Measurements from ENCODE around the gene DGKG.

DGKG gene

GRCh38 chr3:186361762-186362536, at the start of gene DGKG:
DGKG (minus strand) TSS chr3:186362234; CDS start chr3:186320459, 41,775 bp downstream.
- DNase-seq (ENCODE audit: low read depth in 2 of 2): peak in 1 of 2 donors; percentile 27

GRCh38 chr3:186411089-186411488, 49.1 kb upstream of the DGKG start:
- no peak for DNase-seq (ENCODE audit: low read depth in 2 of 2)

- DNase-seq (ENCODE audit: low read depth in 2 of 2): no peak
Observed at GRCh38 chr3:186406669-186407635, 44.9 kb upstream of the DGKG start.

- DNase-seq (ENCODE audit: low read depth in 2 of 2): no peak
Observed at GRCh38 chr3:186401556-186401955, 39.5 kb upstream of the DGKG start.

GRCh38 chr3:186400662-186401061, 38.6 kb upstream of the DGKG start:
- no peak for DNase-seq (ENCODE audit: low read depth in 2 of 2)

- no peak for DNase-seq (ENCODE audit: low read depth in 2 of 2)
Observed at GRCh38 chr3:186400026-186400425, 38.0 kb upstream of the DGKG start.

- DNase-seq (ENCODE audit: low read depth in 2 of 2): no peak
Observed at GRCh38 chr3:186394566-186395217, 32.7 kb upstream of the DGKG start.

- DNase-seq (ENCODE audit: low read depth in 2 of 2): no peak
Observed at GRCh38 chr3:186386883-186387560, 25.0 kb upstream of the DGKG start.

GRCh38 chr3:186385856-186386602, 24.0 kb upstream of the DGKG start:
- DNase-seq (ENCODE audit: low read depth in 2 of 2): no peak

GRCh38 chr3:186383026-186383993, 21.3 kb upstream of the DGKG start:
- DNase-seq (ENCODE audit: low read depth in 2 of 2): no peak

- no peak for DNase-seq (ENCODE audit: low read depth in 2 of 2)
Observed at GRCh38 chr3:186382217-186382885, 20.3 kb upstream of the DGKG start.

- no peak for DNase-seq (ENCODE audit: low read depth in 2 of 2)
Observed at GRCh38 chr3:186381424-186382216, 19.6 kb upstream of the DGKG start.

- DNase-seq (ENCODE audit: low read depth in 2 of 2): no peak
Observed at GRCh38 chr3:186380622-186381380, 18.8 kb upstream of the DGKG start.

GRCh38 chr3:186375443-186375842, 13.4 kb upstream of the DGKG start:
- DNase-seq (ENCODE audit: low read depth in 2 of 2): no peak

- no peak for DNase-seq (ENCODE audit: low read depth in 2 of 2)
Observed at GRCh38 chr3:186374376-186374775, 12.3 kb upstream of the DGKG start.

GRCh38 chr3:186369217-186369616, 7.2 kb upstream of the DGKG start:
- DNase-seq (ENCODE audit: low read depth in 2 of 2): no peak

GRCh38 chr3:186368717-186369116, 6.7 kb upstream of the DGKG start:
- DNase-seq (ENCODE audit: low read depth in 2 of 2): no peak

- no peak for DNase-seq (ENCODE audit: low read depth in 2 of 2)
Observed at GRCh38 chr3:186368176-186368575, 6.1 kb upstream of the DGKG start.
